IMR-90 (cell line): Measurements from ENCODE around the gene TPSAB1. TPM values are rescaled to one million over a fixed set of nuclear protein-coding genes. Genes with fewer than 3 reads are reported as not detected.

ENCODE experiments used
- ATAC-seq: fragments of 200-7000 bp; cut with Tn5 transposase; 2 replicates; pipeline ENCODE4 v1.9.1; 2020; ENCODE audit warnings: low read depth, mild to moderate bottlenecking, moderate library complexity
- BruUV-seq: library from RNA; stranded (reverse); fragments of 400-500 nt; replicated peaks from 2 replicates; lab custom pipeline; 2021; lab: Mats Ljungman, UMichigan
- CTCF ChIA-PET: fragments of 300-600 bp; formaldehyde crosslinking; extraction: SDS; loops from one replicate; lab custom pipeline; 2021; ENCODE audit warnings: antibody characterized with exemption; lab: Yijun Ruan, JAX
- POLR2A ChIA-PET: fragments of 300-600 bp; sonication (Branson Sonifier 250); formaldehyde crosslinking; loops from one replicate; lab custom pipeline; 2022; ENCODE audit warnings: antibody characterized with exemption; ENCODE audit not compliant: unreplicated experiment; lab: Charles Lee
- DNase-seq: peaks from one replicate; pipeline ENCODE4 v3.0.0; 2013
- H2AFZ ChIP-seq: replicated peaks from 2 replicates; pipeline ENCODE3; 2013; ENCODE audit warnings: low read length, mild to moderate bottlenecking; ENCODE audit not compliant: poor library complexity
- H2AK5ac ChIP-seq: 2 replicates; pipeline ENCODE4 v1.6.1; 2013; ENCODE audit warnings: low read depth, low read length, inconsistent platforms
- H2AK9ac ChIP-seq: replicated peaks from 2 replicates; pipeline ENCODE3; 2013; ENCODE audit warnings: mild to moderate bottlenecking, low read depth, low read length, moderate library complexity; ENCODE audit not compliant: poor library complexity
- H2BK120ac ChIP-seq: 2 replicates; pipeline ENCODE4 v1.6.1; 2013; ENCODE audit warnings: low read depth, low read length, inconsistent platforms
- H2BK15ac ChIP-seq: 3 replicates; pipeline ENCODE4 v1.6.1; 2013; ENCODE audit warnings: low read depth, low read length, inconsistent platforms
- H2BK20ac ChIP-seq: 2 replicates; pipeline ENCODE4 v1.6.1; 2013; ENCODE audit warnings: low read depth, mild to moderate bottlenecking, inconsistent platforms, low read length, moderate library complexity
- H2BK5ac ChIP-seq: 2 replicates; pipeline ENCODE4 v1.6.1; 2013; ENCODE audit warnings: mild to moderate bottlenecking, low read depth, low read length, inconsistent platforms; ENCODE audit not compliant: poor library complexity, severe bottlenecking
- H3K14ac ChIP-seq: replicated peaks from 2 replicates; pipeline ENCODE4 v1.6.1; 2013; ENCODE audit warnings: low read depth, low read length, inconsistent platforms
- H3K18ac ChIP-seq: 2 replicates; pipeline ENCODE4 v1.6.1; 2013; ENCODE audit warnings: low read depth, low read length, control low read depth
- H3K23ac ChIP-seq: 2 replicates; pipeline ENCODE4 v1.6.1; 2013; ENCODE audit warnings: low read depth, low read length, inconsistent platforms
- H3K27ac ChIP-seq: 2 replicates; pipeline ENCODE4 v1.5.1; 2013; ENCODE audit warnings: mild to moderate bottlenecking, control low read depth, low read length; ENCODE audit not compliant: insufficient read depth
- H3K27me3 ChIP-seq: 2 replicates; pipeline ENCODE4 v1.6.1; 2013; ENCODE audit warnings: low read length; ENCODE audit not compliant: control insufficient read depth, insufficient read depth
- H3K36me3 ChIP-seq: 2 replicates; pipeline ENCODE4 v1.6.1; 2013; ENCODE audit warnings: low read length, mixed read lengths; ENCODE audit not compliant: control insufficient read depth, insufficient read depth
- H3K4ac ChIP-seq: 2 replicates; pipeline ENCODE4 v1.6.1; 2013; ENCODE audit warnings: low read depth, low read length, inconsistent platforms
- H3K4me1 ChIP-seq: 2 replicates; pipeline ENCODE4 v1.6.1; 2013; ENCODE audit warnings: low read length, mixed read lengths; ENCODE audit not compliant: control insufficient read depth, insufficient read depth
- H3K4me2 ChIP-seq: 2 replicates; pipeline ENCODE4 v1.6.1; 2013; ENCODE audit warnings: low read depth, mild to moderate bottlenecking, control low read depth, low read length, moderate library complexity
- H3K4me3 ChIP-seq: 2 replicates; pipeline ENCODE4 v1.5.1; 2013; ENCODE audit warnings: low read depth, mild to moderate bottlenecking, control low read depth, low read length, moderate library complexity; ENCODE audit not compliant: insufficient read depth
- H3K56ac ChIP-seq: 2 replicates; pipeline ENCODE4 v1.6.1; 2013; ENCODE audit warnings: low read length, inconsistent platforms; ENCODE audit not compliant: insufficient read depth; ENCODE audit errors: extremely low read depth
- H3K79me1 ChIP-seq, 2 experiments: 2 replicates each; pipeline ENCODE4 v1.6.1; 2013; ENCODE audit warnings: low read length in 2 of 2, inconsistent platforms in 1 of 2, low read depth in 1 of 2
- H3K9ac ChIP-seq: 2 replicates; pipeline ENCODE4 v1.6.1; 2013; ENCODE audit warnings: low read depth, low read length, control low read depth
- H3K9me1 ChIP-seq: 2 replicates; pipeline ENCODE4 v1.6.1; 2013; ENCODE audit warnings: low read length, inconsistent platforms; ENCODE audit not compliant: insufficient read depth
- H3K9me3 ChIP-seq: 2 replicates; pipeline ENCODE4 v1.6.1; 2013; ENCODE audit warnings: low read length; ENCODE audit not compliant: control insufficient read depth, insufficient read depth
- H4K20me1 ChIP-seq: 2 replicates; pipeline ENCODE4 v1.6.1; 2013; ENCODE audit warnings: low read length, inconsistent platforms; ENCODE audit not compliant: insufficient read depth
- H4K5ac ChIP-seq: 2 replicates; pipeline ENCODE4 v1.6.1; 2013; ENCODE audit warnings: mild to moderate bottlenecking, low read depth, low read length, control low read depth
- H4K8ac ChIP-seq, 2 experiments: 2 replicates each; pipeline ENCODE4 v1.6.1; 2013; ENCODE audit warnings: low read depth in 2 of 2, low read length in 2 of 2, control low read depth in 1 of 2, inconsistent platforms in 1 of 2
- H4K91ac ChIP-seq: 2 replicates; pipeline ENCODE4 v1.6.1; 2013; ENCODE audit warnings: low read depth, low read length, inconsistent platforms; ENCODE audit not compliant: insufficient read depth
- BHLHE40 ChIP-seq: fragments of 150-350 bp; IDR thresholded peaks from 2 replicates; pipeline ENCODE4 v1.6.1; 2016; ENCODE audit warnings: mild to moderate bottlenecking, low read depth, low read length
- ELK1 ChIP-seq: fragments of 150-350 bp; IDR thresholded peaks from 2 replicates; pipeline ENCODE4 v1.6.1; 2016; ENCODE audit warnings: low read depth, mild to moderate bottlenecking, low read length, moderate library complexity, borderline replicate concordance
- FOS ChIP-seq: fragments of 150-350 bp; IDR thresholded peaks from 2 replicates; pipeline ENCODE4 v1.6.1; 2016; ENCODE audit warnings: low read depth, low read length
- MAFK ChIP-seq: IDR thresholded peaks from 2 replicates; pipeline ENCODE4 v1.6.1; 2012; ENCODE audit warnings: low read depth, low read length, improper control_type of control experiment
- MAZ ChIP-seq: IDR thresholded peaks from 2 replicates; pipeline ENCODE4 v1.6.1; 2012; ENCODE audit warnings: low read depth, mild to moderate bottlenecking, low read length, improper control_type of control experiment, moderate library complexity, borderline replicate concordance
- NFE2L2 ChIP-seq: fragments of 150-350 bp; IDR thresholded peaks from 2 replicates; pipeline ENCODE4 v1.6.1; 2016; ENCODE audit warnings: low read depth, mild to moderate bottlenecking, low read length
- POLR2A ChIP-seq: IDR thresholded peaks from 2 replicates; pipeline ENCODE4 v1.6.1; 2012; ENCODE audit warnings: mild to moderate bottlenecking, low read depth, low read length
- RAD21 ChIP-seq: IDR thresholded peaks from 2 replicates; pipeline ENCODE4 v1.6.1; 2012; ENCODE audit warnings: low read length, improper control_type of control experiment
- RCOR1 ChIP-seq: IDR thresholded peaks from 2 replicates; pipeline ENCODE4 v1.6.1; 2012; ENCODE audit warnings: mild to moderate bottlenecking, low read length, improper control_type of control experiment; ENCODE audit not compliant: insufficient replicate concordance
- RFX5 ChIP-seq: IDR thresholded peaks from 2 replicates; pipeline ENCODE4 v1.8.0; 2012; ENCODE audit warnings: low read depth, mild to moderate bottlenecking, low read length, moderate library complexity
- SMC3 ChIP-seq: fragments of 150-350 bp; IDR thresholded peaks from 2 replicates; pipeline ENCODE4 v1.6.1; 2016; ENCODE audit warnings: low read depth, mild to moderate bottlenecking, antibody characterized with exemption, low read length, moderate library complexity
- USF2 ChIP-seq: fragments of 150-350 bp; IDR thresholded peaks from 2 replicates; pipeline ENCODE4 v1.6.1; 2017; ENCODE audit warnings: mild to moderate bottlenecking, antibody characterized with exemption, low read length, low read depth
- WGBS, 2 experiments: methylation state at CpG; one replicate each; pipeline versions ENCODE4 v1.1.5 to v1.1.7; 2013; ENCODE audit warnings: missing lambda C conversion rate in 2 of 2; ENCODE audit not compliant: insufficient read length in 1 of 2; ENCODE audit errors: extremely low coverage in 2 of 2; 5-methylcytosine and 5-hydroxymethylcytosine counted together
- dilution Hi-C: fragments of 300-500 bp; cut with HindIII; formaldehyde crosslinking; loops from one replicate; pipeline ENCODE4 v1.14.3; 2018; ENCODE audit warnings: low sequenced_read_pairs; ENCODE audit not compliant: unreplicated experiment
- in situ Hi-C: fragments of 300-500 bp; cut with MboI; formaldehyde crosslinking; loops from 3 replicates; pipeline ENCODE4 v1.14.3; 2019; ENCODE audit warnings: low sequenced_read_pairs, inconsistent platforms, mixed read lengths
- intact Hi-C: fragments of 100-400 bp; cut with micrococcal nuclease; formaldehyde crosslinking; loops from 2 replicates; pipeline ENCODE4 v1.10.0; 2022
- polyA plus RNA-seq, 3 experiments: library from polyadenylated mRNA; depleted of rRNA; stranded (reverse); fragments of >200 nt; gene quantifications; 2 replicates each; pipeline ENCODE4 v1.2.3, GENCODE V29; 2012; ENCODE audit warnings: low replicate concordance in 1 of 3
- total RNA-seq: library from RNA; depleted of rRNA; stranded (reverse); fragments of >200 nt; gene quantifications from 2 replicates; pipeline ENCODE4 v1.2.3, GENCODE V29; 2012
- TF ChIP-seq, protein P1 (sequence below): conservative IDR thresholded peaks from 2 replicates; pipeline ENCODE4 v1.5.1; 2012; ENCODE audit warnings: mild to moderate bottlenecking, low read depth, low read length, improper control_type of control experiment

TPSAB1 gene
- total and polyA plus RNA-seq, 2 of the 4 experiments (the other 2 are of a cell fraction): not detected

DNA sequence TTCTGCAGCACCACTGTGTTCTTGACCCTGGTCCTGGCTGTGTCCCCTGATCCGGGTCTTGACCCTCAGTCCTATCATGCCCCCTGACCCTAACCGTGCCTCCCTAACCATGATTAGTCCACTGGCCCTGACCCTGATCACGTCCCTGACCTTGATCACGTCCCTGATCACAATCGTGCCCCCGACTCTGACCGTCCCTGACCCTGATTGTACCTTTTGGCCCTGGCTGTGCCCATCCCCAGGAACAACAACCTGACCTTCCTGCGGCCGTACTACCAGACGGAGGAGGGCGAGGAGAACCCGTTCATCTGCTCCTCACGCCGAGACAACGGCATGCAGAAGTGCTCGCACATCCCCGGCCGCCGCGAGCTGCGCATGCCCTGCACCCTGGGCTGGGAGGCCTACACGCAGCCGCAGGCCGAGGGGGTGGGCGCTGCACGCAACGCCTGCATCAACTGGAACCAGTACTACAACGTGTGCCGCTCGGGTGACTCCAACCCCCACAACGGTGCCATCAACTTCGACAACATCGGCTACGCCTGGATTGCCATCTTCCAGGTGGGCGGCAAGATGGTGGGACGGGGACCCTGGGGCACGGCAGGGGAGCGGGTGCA, 40.4 kb upstream of the TPSAB1 start:
- no peak overlapping the region for H2AK5ac ChIP-seq
- ATAC-seq (no peak), DNase-seq (no peak)
- H3K23ac ChIP-seq: no peak overlapping the region
- H3K27me3 ChIP-seq: no peaks in the 10 kb centered on the region
- no peak overlapping the region for H2BK5ac ChIP-seq
- no peaks in the 10 kb centered on the region for H3K9me3 ChIP-seq
- dilution Hi-C loops (no loop called here), in situ Hi-C loops (loop anchor here (25.0 kb wide), 1 partner anchor 388 kb away; the partner anchor contains the start of gene GNG13), intact Hi-C loops (no loop called here)
- H2BK20ac ChIP-seq: no peak overlapping the region
- H2AK9ac ChIP-seq: no peak overlapping the region
- no peak overlapping the region for H2AFZ ChIP-seq
- H3K9me1 ChIP-seq: no peaks in the 10 kb centered on the region
- no TSS peak for BruUV-seq
- no peak overlapping the region for H4K5ac ChIP-seq
- H3K4me3 ChIP-seq: no peak overlapping the region
- H2BK15ac ChIP-seq: no peak overlapping the region
- no peak for TF ChIP-seq FOS
- no peak for TF ChIP-seq MAZ
- TF ChIP-seq RCOR1: no peak
- TF ChIP-seq, protein P1, sequence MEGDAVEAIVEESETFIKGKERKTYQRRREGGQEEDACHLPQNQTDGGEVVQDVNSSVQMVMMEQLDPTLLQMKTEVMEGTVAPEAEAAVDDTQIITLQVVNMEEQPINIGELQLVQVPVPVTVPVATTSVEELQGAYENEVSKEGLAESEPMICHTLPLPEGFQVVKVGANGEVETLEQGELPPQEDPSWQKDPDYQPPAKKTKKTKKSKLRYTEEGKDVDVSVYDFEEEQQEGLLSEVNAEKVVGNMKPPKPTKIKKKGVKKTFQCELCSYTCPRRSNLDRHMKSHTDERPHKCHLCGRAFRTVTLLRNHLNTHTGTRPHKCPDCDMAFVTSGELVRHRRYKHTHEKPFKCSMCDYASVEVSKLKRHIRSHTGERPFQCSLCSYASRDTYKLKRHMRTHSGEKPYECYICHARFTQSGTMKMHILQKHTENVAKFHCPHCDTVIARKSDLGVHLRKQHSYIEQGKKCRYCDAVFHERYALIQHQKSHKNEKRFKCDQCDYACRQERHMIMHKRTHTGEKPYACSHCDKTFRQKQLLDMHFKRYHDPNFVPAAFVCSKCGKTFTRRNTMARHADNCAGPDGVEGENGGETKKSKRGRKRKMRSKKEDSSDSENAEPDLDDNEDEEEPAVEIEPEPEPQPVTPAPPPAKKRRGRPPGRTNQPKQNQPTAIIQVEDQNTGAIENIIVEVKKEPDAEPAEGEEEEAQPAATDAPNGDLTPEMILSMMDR: no peak
- no peak for TF ChIP-seq SMC3
- no peak for TF ChIP-seq ELK1
- TF ChIP-seq POLR2A: no peak
- no peak for TF ChIP-seq RFX5
- no peak for TF ChIP-seq USF2
- TF ChIP-seq RAD21: no peak
- no peak for TF ChIP-seq NFE2L2
- TF ChIP-seq MAFK: no peak
- no peak for TF ChIP-seq BHLHE40
- no peak overlapping the region for H3K14ac ChIP-seq
- 94% methylated on average over 21 of the region's 38 CpGs; no CpG with 5 or more reads in 1 of the 2 experiments for WGBS, 2 experiments
- CTCF ChIA-PET: no interaction called here
- no peaks in the 10 kb centered on the region; the same call in 1 of the 2 replicates for H3K36me3 ChIP-seq
- no peaks in the 10 kb centered on the region for H3K4me1 ChIP-seq
- POLR2A ChIA-PET: no interaction called here
- no peak overlapping the region for H3K4me2 ChIP-seq
- no peak overlapping the region for H3K4ac ChIP-seq
- H4K8ac ChIP-seq: no peak overlapping the region
- H3K9ac ChIP-seq: no peak overlapping the region
- no peaks in the 10 kb centered on the region for H3K79me1 ChIP-seq
- H3K56ac ChIP-seq: no peak overlapping the region
- no peak overlapping the region for H3K18ac ChIP-seq
- H2BK120ac ChIP-seq: no peak overlapping the region
- H4K20me1 ChIP-seq: no peaks in the 10 kb centered on the region; the same call in 1 of the 2 replicates
- no peak overlapping the region for H4K91ac ChIP-seq
- no peak overlapping the region for H3K27ac ChIP-seq
